Measurements from ENCODE around the gene ATP1B1.
"Not testable (repeated sequence)": the region's sequence is repeated elsewhere in the genome, so short reads cannot be mapped to it uniquely, and the experiment has no call there.

Gene ATP1B1

GRCh38 chr1:169118227-169118626 lies 11.7 kb downstream of the ATP1B1 start:
- DNase-seq (ENCODE audit: low read depth): no peak
- TF ChIP-seq CTCF (IDR thresholded peaks at IDR 0.05; ENCODE audit: control insufficient read depth, insufficient read depth, low read depth, low read length, missing control alignments): no peak
- H3K4me3 ChIP-seq (ENCODE audit: control insufficient read depth, low read depth, low read length): no peak overlapping the region

- no peak overlapping the region for H3K4me3 ChIP-seq (ENCODE audit: control insufficient read depth, low read depth, low read length)
- DNase-seq (ENCODE audit: low read depth): no peak
- TF ChIP-seq CTCF (IDR thresholded peaks at IDR 0.05; ENCODE audit: control insufficient read depth, insufficient read depth, low read depth, low read length, missing control alignments): no peak
Measured at GRCh38 chr1:169119405-169119804, 12.9 kb downstream of the ATP1B1 start.

- H3K4me3 ChIP-seq (ENCODE audit: control insufficient read depth, low read depth, low read length): no peak overlapping the region
- no peak for DNase-seq (ENCODE audit: low read depth)
- no peak for TF ChIP-seq CTCF (IDR thresholded peaks at IDR 0.05; ENCODE audit: control insufficient read depth, insufficient read depth, low read depth, low read length, missing control alignments)
Measured at GRCh38 chr1:169120066-169120465, 13.6 kb downstream of the ATP1B1 start.

GRCh38 chr1:169121146-169121923 lies 14.8 kb downstream of the ATP1B1 start:
- TF ChIP-seq CTCF (IDR thresholded peaks at IDR 0.05; ENCODE audit: control insufficient read depth, insufficient read depth, low read depth, low read length, missing control alignments): no peak
- DNase-seq (ENCODE audit: low read depth): no peak
- no peak overlapping the region for H3K4me3 ChIP-seq (ENCODE audit: control insufficient read depth, low read depth, low read length)

DNA sequence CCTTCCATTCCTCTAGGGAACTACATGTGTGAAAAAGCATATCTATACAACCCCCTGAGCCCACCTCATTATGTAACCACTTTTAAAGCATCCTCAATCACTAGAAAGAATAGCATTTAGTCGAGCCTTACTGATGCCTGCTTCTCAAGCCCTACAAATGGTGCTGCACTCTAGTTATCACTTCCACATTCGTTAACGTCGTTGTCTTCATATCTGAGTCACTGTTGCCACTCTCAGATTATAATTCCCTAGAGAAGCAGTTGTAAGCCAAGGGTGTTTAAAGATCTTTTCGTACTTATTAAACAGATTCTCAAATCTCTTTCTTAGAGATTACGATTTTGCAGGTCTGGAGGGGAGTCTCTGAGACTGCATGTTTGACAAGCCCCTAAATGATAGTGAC lies 16.5 kb downstream of the ATP1B1 start:
- no peak overlapping the region for H3K4me3 ChIP-seq (ENCODE audit: control insufficient read depth, low read depth, low read length)
- TF ChIP-seq CTCF (IDR thresholded peaks at IDR 0.05; ENCODE audit: control insufficient read depth, insufficient read depth, low read depth, low read length, missing control alignments): no peak
- no peak for DNase-seq (ENCODE audit: low read depth)

GRCh38 chr1:169124459-169124858 lies 18.0 kb downstream of the ATP1B1 start:
- TF ChIP-seq CTCF (IDR thresholded peaks at IDR 0.05; ENCODE audit: control insufficient read depth, insufficient read depth, low read depth, low read length, missing control alignments): no peak
- no peak overlapping the region for H3K4me3 ChIP-seq (ENCODE audit: control insufficient read depth, low read depth, low read length)
- no peak for DNase-seq (ENCODE audit: low read depth)

GRCh38 chr1:169125597-169125996 lies 19.1 kb downstream of the ATP1B1 start:
- DNase-seq (ENCODE audit: low read depth); H3K4me3 ChIP-seq (ENCODE audit: control insufficient read depth, low read depth, low read length): not testable (repeated sequence)

All from AG09309 (cell line).